ENCODE results near the gene CCSAP.
"Not testable (repeated sequence)": the region's sequence is repeated elsewhere in the genome, so short reads cannot be mapped to it uniquely, and the experiment has no call there.

The CCSAP gene

DNA sequence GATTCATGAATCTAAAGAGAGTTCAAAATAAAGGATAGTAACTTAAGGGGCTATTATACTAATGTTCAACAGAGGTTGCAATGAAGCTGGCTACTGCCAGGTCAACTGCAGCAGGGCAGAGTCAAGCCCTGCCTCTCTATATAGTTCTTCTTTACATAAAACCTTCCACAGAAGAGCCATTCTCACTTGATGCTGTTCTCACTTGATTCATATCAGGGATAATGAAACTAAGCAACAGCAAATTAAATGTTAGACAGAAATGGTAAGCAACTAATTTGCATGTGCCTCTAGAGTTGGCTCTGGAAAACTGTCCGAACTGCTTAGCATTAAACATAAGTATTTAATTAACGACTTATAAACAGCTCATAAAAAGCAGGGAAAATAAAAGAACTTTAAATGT lies 17.4 kb downstream of the CCSAP start:
- DNase-seq, result no peak

- DNase-seq, result no peak
Observed at GRCh38 chr1:229323885-229324553, 18.8 kb downstream of the CCSAP start.

GRCh38 chr1:229323201-229323600 lies 19.6 kb downstream of the CCSAP start:
- no peak for DNase-seq

DNA sequence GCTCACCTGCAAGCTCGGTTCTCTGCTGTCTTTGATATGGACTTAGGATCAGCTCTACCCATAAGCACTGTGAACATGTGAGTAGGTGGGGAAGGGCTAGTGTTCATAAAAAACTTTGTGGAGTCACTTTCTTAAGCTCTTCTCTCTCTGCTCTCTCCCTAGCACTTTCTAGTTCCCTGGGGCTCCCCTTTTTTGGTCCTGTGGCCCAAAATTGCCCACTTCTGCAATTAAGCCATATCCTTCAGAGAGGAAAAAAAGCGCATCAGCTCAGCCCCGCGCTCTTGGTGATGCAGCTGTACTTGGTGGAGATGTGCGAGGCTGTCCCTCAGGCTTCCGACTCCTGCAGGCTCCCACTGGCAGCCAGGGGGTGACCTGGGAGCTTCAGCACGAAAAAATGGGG lies 23.4 kb downstream of the CCSAP start:
- DNase-seq, result no peak

GRCh38 chr1:229318056-229318455 lies 24.8 kb downstream of the CCSAP start:
- no peak for DNase-seq

- no peak for DNase-seq
Observed at GRCh38 chr1:229316166-229316565, 26.7 kb downstream of the CCSAP start.

GRCh38 chr1:229310833-229311232 lies 32.0 kb downstream of the CCSAP start:
- no peak for DNase-seq

DNA sequence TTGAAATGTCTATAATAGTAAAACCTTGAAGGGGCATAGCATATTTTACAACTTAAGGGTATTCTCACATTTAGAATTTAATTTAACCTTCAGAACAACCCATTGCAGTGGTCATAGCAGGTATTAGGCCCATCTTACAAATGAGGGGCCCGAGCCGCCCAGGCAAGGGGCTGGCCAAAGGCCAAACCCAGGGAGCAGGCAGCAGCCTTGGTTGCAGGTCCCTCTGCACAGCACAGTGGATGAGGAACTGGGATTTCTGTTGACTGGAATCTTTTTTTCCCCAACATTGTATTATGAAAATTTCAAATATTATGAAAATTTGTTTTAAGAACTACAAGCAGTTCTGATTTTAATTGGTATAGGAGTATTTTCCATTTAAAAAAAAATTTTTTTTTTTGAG lies 33.2 kb downstream of the CCSAP start:
- no peak for DNase-seq

GRCh38 chr1:229309074-229309473 lies 33.8 kb downstream of the CCSAP start:
- DNase-seq, result no peak

DNA sequence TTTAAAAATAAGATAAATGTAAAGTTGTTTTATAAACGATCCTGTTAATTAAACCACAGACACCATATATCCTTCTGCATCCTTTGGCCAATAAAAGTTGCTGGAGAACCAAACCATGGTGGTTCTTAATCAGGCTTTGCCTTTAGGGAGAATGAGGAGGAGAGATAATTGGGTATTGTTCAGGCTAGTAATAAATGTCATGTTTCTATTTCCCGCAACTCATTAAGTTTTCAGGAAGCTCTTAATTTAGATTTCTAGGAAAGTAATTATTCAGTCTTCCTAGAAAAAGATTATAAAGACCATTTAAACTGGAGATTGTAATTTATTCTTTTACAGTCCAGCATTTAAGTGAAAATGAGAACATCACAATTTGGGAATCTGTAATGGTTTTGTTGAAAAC lies 37.5 kb downstream of the CCSAP start:
- DNase-seq, result no peak

GRCh38 chr1:229303855-229304254 lies 39.0 kb downstream of the CCSAP start:
- no peak for DNase-seq

DNA sequence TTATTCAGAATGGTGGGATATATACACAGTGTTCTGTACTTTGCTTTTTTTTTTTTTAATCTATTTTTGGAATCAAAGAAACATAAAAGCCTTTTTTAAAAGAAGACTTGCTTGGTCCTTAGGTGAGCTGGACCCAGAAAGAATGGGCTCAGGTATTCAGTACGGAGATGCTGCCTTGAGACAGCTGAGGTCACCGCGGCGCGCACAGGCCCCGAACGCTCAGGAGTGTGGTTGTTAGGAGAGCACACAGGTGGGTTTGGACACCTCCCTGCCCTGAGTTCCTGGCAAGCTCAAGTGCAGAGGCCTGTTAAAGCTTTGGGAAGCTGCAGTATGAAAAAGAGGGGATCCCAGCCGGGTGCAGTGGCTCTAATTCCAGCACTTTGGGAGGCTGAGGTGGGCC lies 40.1 kb downstream of the CCSAP start:
- DNase-seq, result no peak

- no peak for DNase-seq
Observed at GRCh38 chr1:229300099-229300757, 42.6 kb downstream of the CCSAP start.

DNA sequence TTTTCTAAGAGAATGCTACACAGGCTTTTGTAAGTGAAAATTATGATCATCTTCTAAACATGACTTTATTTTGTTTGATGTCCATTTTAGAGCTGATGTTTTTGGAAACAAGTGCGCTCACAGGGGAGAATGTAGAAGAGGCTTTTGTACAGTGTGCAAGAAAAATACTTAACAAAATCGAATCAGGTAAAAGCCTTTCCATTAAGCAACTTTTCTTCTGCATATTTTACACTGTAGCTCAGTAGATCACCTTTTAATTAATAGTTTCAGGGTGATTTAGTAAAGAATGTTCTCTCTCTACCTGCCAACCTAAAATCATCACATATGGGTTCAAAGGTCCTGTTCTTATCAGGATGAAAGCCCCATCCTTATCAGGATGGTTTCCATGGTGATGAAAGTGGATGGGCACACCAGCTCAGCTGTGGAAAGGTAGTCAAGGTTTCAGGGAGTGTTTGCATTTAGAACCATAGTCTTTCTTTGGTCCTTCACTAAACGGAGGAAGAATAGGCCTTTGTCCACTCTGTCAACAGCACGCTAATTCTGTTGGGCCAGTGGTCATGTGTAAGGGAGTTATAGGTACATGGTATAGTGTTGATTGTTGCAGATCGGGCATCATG lies 43.9 kb downstream of the CCSAP start:
- no peak for DNase-seq

DNA sequence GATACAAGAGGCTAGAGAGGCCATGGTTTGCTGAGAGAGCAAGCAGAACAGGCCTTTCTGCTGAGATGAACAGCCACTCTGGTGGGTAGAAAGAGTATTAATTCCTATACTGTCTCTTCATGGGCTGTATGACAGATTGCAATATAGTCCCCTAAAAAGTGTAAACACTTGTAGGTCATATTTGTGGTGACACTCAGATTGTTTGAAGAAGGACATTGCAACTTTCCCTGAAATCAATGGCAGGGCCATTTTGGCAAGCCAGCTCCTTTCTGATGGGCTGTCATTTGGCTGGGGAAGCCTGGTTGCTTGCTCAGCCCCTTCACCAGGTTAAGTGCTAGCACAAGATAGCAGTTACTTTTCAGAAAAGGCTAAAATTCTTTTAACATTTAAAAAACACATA lies 44.4 kb downstream of the CCSAP start:
- DNase-seq, result no peak

GRCh38 chr1:229297746-229298145 lies 45.1 kb downstream of the CCSAP start:
- DNase-seq, result no peak

GRCh38 chr1:229296541-229296941 lies 46.3 kb downstream of the CCSAP start:
- DNase-seq, result no peak

GRCh38 chr1:229295745-229296144 lies 47.1 kb downstream of the CCSAP start:
- DNase-seq, result no peak

- no peak for DNase-seq
Observed at GRCh38 chr1:229293528-229294204, 49.2 kb downstream of the CCSAP start.

GRCh38 chr1:229291686-229292085 lies 51.2 kb downstream of the CCSAP start:
- not testable (repeated sequence) for DNase-seq

- no peak for DNase-seq
Observed at GRCh38 chr1:229288516-229288915, 54.3 kb downstream of the CCSAP start.

DNA sequence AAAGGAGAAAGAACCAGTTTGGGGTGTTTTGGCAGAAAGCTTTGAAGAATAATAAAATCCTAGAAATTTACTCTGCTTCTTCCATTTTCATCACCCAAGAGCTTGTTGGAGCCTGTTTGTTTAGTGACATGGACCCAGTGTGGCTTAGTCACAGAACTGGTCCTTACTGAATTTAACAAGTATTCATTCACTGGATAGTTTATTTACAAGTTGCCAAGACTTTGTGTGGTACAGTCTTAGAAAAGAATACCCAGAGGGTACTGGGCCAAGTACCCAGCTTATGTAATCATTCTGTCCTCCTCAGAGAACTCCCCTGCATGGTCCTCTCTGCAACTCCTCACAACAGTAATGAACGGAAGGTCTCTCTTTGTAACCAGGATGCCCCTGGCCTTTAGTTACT lies 55.6 kb downstream of the CCSAP start:
- DNase-seq, result no peak

- no peak for DNase-seq
Observed at GRCh38 chr1:229286099-229286766, 56.6 kb downstream of the CCSAP start.

All from KG1 (cell line).